Activated CD4-positive, alpha-beta T cell treated with anti-CD3 and anti-CD28 coated beads, Interleukin-2, amount 10 ng/mL, durations not matched to agents 24 days and 14 days (primary cell): ENCODE results near the gene KIF18B. TPM values are rescaled to one million over a fixed set of nuclear protein-coding genes. Genes with fewer than 3 reads are reported as not detected.
"Not testable (repeated sequence)": the region's sequence is repeated elsewhere in the genome, so short reads cannot be mapped to it uniquely, and the experiment has no call there.

ENCODE experiments used
- DNase-seq: peaks from one replicate; pipeline ENCODE4 v3.0.0; 2022
- H3K27ac Mint-ChIP-seq: one replicate; pipeline ENCODE4 v1.8.0; 2022; ENCODE audit warnings: mild to moderate bottlenecking, mixed read lengths
- H3K27me3 Mint-ChIP-seq: one replicate; pipeline ENCODE4 v1.8.0; 2022; ENCODE audit warnings: mixed read lengths
- H3K36me3 Mint-ChIP-seq: one replicate; pipeline ENCODE4 v1.8.0; 2022; ENCODE audit warnings: low read depth, mild to moderate bottlenecking, mixed read lengths
- H3K4me1 Mint-ChIP-seq: one replicate; pipeline ENCODE4 v1.8.0; 2021; ENCODE audit warnings: mixed read lengths
- H3K4me3 Mint-ChIP-seq: one replicate; pipeline ENCODE4 v1.8.0; 2022; ENCODE audit warnings: mild to moderate bottlenecking, moderate library complexity, mixed read lengths
- H3K9me3 Mint-ChIP-seq: one replicate; pipeline ENCODE4 v1.8.0; 2021; ENCODE audit warnings: mixed read lengths
- intact Hi-C: fragments of 100-400 bp; cut with micrococcal nuclease; formaldehyde crosslinking; loops from one replicate; pipeline ENCODE4 v1.15.1; 2023
- total RNA-seq: library from RNA; stranded (reverse); gene quantifications from 2 replicates; pipeline ENCODE4 v1.2.3, GENCODE V29; 2022

Gene KIF18B
- total RNA-seq, 1 donor from 2014 or later: 42.1 TPM

- Mint-ChIP-seq H3K27me3 (peaks cover 69% of the 10 kb centered on the region), H3K36me3 (no peaks in the 10 kb centered on the region), H3K27ac (no peak overlapping the region), H3K9me3 (no peaks in the 10 kb centered on the region), H3K4me1 (peaks cover 20% of the 10 kb centered on the region), H3K4me3 (peak overlapping the region; percentile 5)
- intact Hi-C loops: no loop called here
- DNase-seq: no peak
Observed at GRCh38 chr17:44965481-44966234, 18.1 kb upstream of the KIF18B start.

- Mint-ChIP-seq H3K4me3 (no peak overlapping the region), H3K4me1 (peaks cover 9% of the 10 kb centered on the region), H3K36me3 (no peaks in the 10 kb centered on the region), H3K9me3 (no peaks in the 10 kb centered on the region), H3K27me3 (peaks cover 65% of the 10 kb centered on the region), H3K27ac (no peak overlapping the region)
- intact Hi-C loops: no loop called here
- no peak for DNase-seq
Observed at GRCh38 chr17:44961921-44962350, 14.4 kb upstream of the KIF18B start.

- intact Hi-C loops: no loop called here
- Mint-ChIP-seq H3K9me3 (no peaks in the 10 kb centered on the region), H3K27me3 (peaks cover 65% of the 10 kb centered on the region), H3K27ac (no peak overlapping the region), H3K36me3 (no peaks in the 10 kb centered on the region), H3K4me3 (no peak overlapping the region), H3K4me1 (peaks cover 4% of the 10 kb centered on the region)
- no peak for DNase-seq
Observed at GRCh38 chr17:44960691-44961090, 13.1 kb upstream of the KIF18B start.

- Mint-ChIP-seq H3K4me1 (peaks cover 4% of the 10 kb centered on the region), H3K36me3 (no peaks in the 10 kb centered on the region), H3K27me3 (peaks cover 66% of the 10 kb centered on the region), H3K9me3 (no peaks in the 10 kb centered on the region), H3K4me3 (peak overlapping the region; percentile 41), H3K27ac (no peak overlapping the region)
- DNase-seq: peak; percentile 53
- intact Hi-C loops: no loop called here
Observed at GRCh38 chr17:44959821-44960531, 12.4 kb upstream of the KIF18B start.

GRCh38 chr17:44956998-44957981, 9.7 kb upstream of the KIF18B start:
- intact Hi-C loops: no loop called here
- H3K27ac Mint-ChIP-seq: no peak overlapping the region

GRCh38 chr17:44955674-44956425, 8.3 kb upstream of the KIF18B start:
- intact Hi-C loops: no loop called here
- H3K27ac Mint-ChIP-seq: no peak overlapping the region
- H3K27me3 Mint-ChIP-seq: peaks cover 44% of the 10 kb centered on the region
- H3K9me3 Mint-ChIP-seq: no peaks in the 10 kb centered on the region
- no peaks in the 10 kb centered on the region for H3K36me3 Mint-ChIP-seq
- H3K4me1 Mint-ChIP-seq: peaks cover 4% of the 10 kb centered on the region
- DNase-seq: no peak
- H3K4me3 Mint-ChIP-seq: no peak overlapping the region

More at GRCh38 chr17:44956998-44957981, 9.7 kb upstream of the KIF18B start:
- Mint-ChIP-seq H3K4me3 (no peak overlapping the region), H3K4me1 (peaks cover 4% of the 10 kb centered on the region), H3K27me3 (peaks cover 48% of the 10 kb centered on the region), H3K36me3 (no peaks in the 10 kb centered on the region), H3K9me3 (no peaks in the 10 kb centered on the region)
- DNase-seq: no peak

GRCh38 chr17:44952946-44953475, 5.4 kb upstream of the KIF18B start:
- no peaks in the 10 kb centered on the region for H3K36me3 Mint-ChIP-seq
- H3K4me1 Mint-ChIP-seq: no peaks in the 10 kb centered on the region
- intact Hi-C loops: no loop called here
- DNase-seq: no peak
- H3K27me3 Mint-ChIP-seq: peaks cover 29% of the 10 kb centered on the region
- no peak overlapping the region for H3K27ac Mint-ChIP-seq
- H3K9me3 Mint-ChIP-seq: no peaks in the 10 kb centered on the region
- H3K4me3 Mint-ChIP-seq: no peak overlapping the region

GRCh38 chr17:44948315-44948795, 782 bp upstream of the KIF18B start:
- Mint-ChIP-seq H3K27me3 (no peaks in the 10 kb centered on the region), H3K36me3 (peaks cover 14% of the 10 kb centered on the region), H3K4me3 (peak overlapping the region; percentile 95), H3K9me3 (no peaks in the 10 kb centered on the region), H3K27ac (peak overlapping the region; percentile 95), H3K4me1 (peaks cover 23% of the 10 kb centered on the region)
- intact Hi-C loops: no loop called here
- no peak for DNase-seq

GRCh38 chr17:44945652-44946051, 1.9 kb downstream of the KIF18B start:
- not testable (repeated sequence) for H3K9me3 Mint-ChIP-seq, H3K27me3 Mint-ChIP-seq, H3K27ac Mint-ChIP-seq, DNase-seq
- Mint-ChIP-seq H3K4me3 (peak overlapping the region; percentile 51), H3K36me3 (peaks cover 23% of the 10 kb centered on the region), H3K4me1 (peaks cover 39% of the 10 kb centered on the region)
- intact Hi-C loops: loop anchor here (2.0 kb wide), 2 partner anchors 47 to 105 kb away; partner anchors contain the start of genes DCAKD and EFTUD2

- H3K4me1 Mint-ChIP-seq: peaks cover 46% of the 10 kb centered on the region
- H3K27ac Mint-ChIP-seq: peak overlapping the region; percentile 83
- intact Hi-C loops: no loop called here
- DNase-seq: no peak
- peaks cover 35% of the 10 kb centered on the region for H3K36me3 Mint-ChIP-seq
- H3K27me3 Mint-ChIP-seq: no peaks in the 10 kb centered on the region
- no peaks in the 10 kb centered on the region for H3K9me3 Mint-ChIP-seq
- no peak overlapping the region for H3K4me3 Mint-ChIP-seq
Observed at GRCh38 chr17:44942456-44942855, 5.1 kb downstream of the KIF18B start.

GRCh38 chr17:44941712-44942331, 5.8 kb downstream of the KIF18B start:
- DNase-seq: peak; percentile 65
- Mint-ChIP-seq H3K4me3 (peak overlapping the region; percentile 46), H3K27ac (peak overlapping the region; percentile 83), H3K36me3 (peaks cover 37% of the 10 kb centered on the region), H3K27me3 (no peaks in the 10 kb centered on the region), H3K4me1 (peaks cover 49% of the 10 kb centered on the region), H3K9me3 (no peaks in the 10 kb centered on the region)
- intact Hi-C loops: no loop called here

GRCh38 chr17:44940768-44941167, 6.8 kb downstream of the KIF18B start:
- H3K9me3 Mint-ChIP-seq: no peaks in the 10 kb centered on the region
- no peak for DNase-seq
- H3K4me3 Mint-ChIP-seq: no peak overlapping the region
- H3K36me3 Mint-ChIP-seq: peaks cover 35% of the 10 kb centered on the region
- peak overlapping the region; percentile 20 for H3K27ac Mint-ChIP-seq
- peaks cover 40% of the 10 kb centered on the region for H3K4me1 Mint-ChIP-seq
- intact Hi-C loops: no loop called here
- H3K27me3 Mint-ChIP-seq: no peaks in the 10 kb centered on the region
